HEK293 (cell line): ENCODE data around the gene DHRS4L2.

Experiments
- CTCF ChIA-PET: fragments of 350-600 bp; formaldehyde crosslinking; extraction: SDS; loops from one replicate; lab custom pipeline; 2021; ENCODE audit warnings: antibody characterized with exemption; lab: Yijun Ruan, JAX
- POLR2A ChIA-PET: fragments of 300-600 bp; formaldehyde crosslinking; extraction: SDS; loops from one replicate; lab custom pipeline; 2020; ENCODE audit warnings: antibody characterized with exemption, inconsistent platforms; lab: Yijun Ruan, JAX
- H3K27ac ChIP-seq: fragments of 200-500 bp; sonication (Bioruptor generic); 2 replicates; pipeline ENCODE4 v1.5.1; 2014; ENCODE audit warnings: low read depth, low read length, control low read depth, inconsistent platforms; ENCODE audit errors: extremely low read depth
- H3K36me3 ChIP-seq, 2 experiments: fragments of 200-500 bp in 1 of 2; sonication (Bioruptor generic) in 1 of 2; 1 replicate in 1 of 2; 2 replicates in 1 of 2; pipeline ENCODE4 v1.5.1; 2014 to 2017; ENCODE audit warnings: inconsistent platforms in 2 of 2, low read length in 2 of 2; ENCODE audit not compliant: control insufficient read depth in 2 of 2, insufficient read depth in 1 of 2
- H3K4me1 ChIP-seq: fragments of 200-500 bp; sonication (Bioruptor generic); 2 replicates; pipeline ENCODE4 v1.5.1; 2014; ENCODE audit warnings: mild to moderate bottlenecking, low read length, inconsistent platforms; ENCODE audit not compliant: control insufficient read depth, insufficient read depth
- H3K4me3 ChIP-seq: 2 replicates; pipeline ENCODE4 v1.5.1; 2011; ENCODE audit warnings: low read depth, mild to moderate bottlenecking, control low read depth, low read length, moderate library complexity
- H3K9me3 ChIP-seq: fragments of 200-500 bp; sonication (Bioruptor generic); 2 replicates; pipeline ENCODE4 v1.5.1; 2014; ENCODE audit warnings: low read depth, low read length, inconsistent platforms; ENCODE audit not compliant: control insufficient read depth, insufficient read depth
- KLF1 ChIP-seq: fragments of 450-650 bp; formaldehyde crosslinking; IDR thresholded peaks from 2 replicates; pipeline ENCODE4 v1.5.1; 2016; ENCODE audit warnings: missing biosample characterization, missing genetic modification characterization
- SCRT2 ChIP-seq: fragments of 450-650 bp; formaldehyde crosslinking; IDR thresholded peaks from 2 replicates; pipeline ENCODE4 v1.5.1; 2016; ENCODE audit warnings: missing biosample characterization, missing genetic modification characterization
- TRIM28 ChIP-seq: IDR thresholded peaks from 2 replicates; pipeline ENCODE4 v1.6.1; 2011; ENCODE audit warnings: low read length, control low read depth, borderline replicate concordance
- ZBTB20 ChIP-seq: fragments of 450-650 bp; formaldehyde crosslinking; IDR thresholded peaks from 2 replicates; pipeline ENCODE4 v1.5.1; 2016; ENCODE audit warnings: missing biosample characterization, missing genetic modification characterization
- ZBTB21 ChIP-seq: fragments of 450-650 bp; formaldehyde crosslinking; IDR thresholded peaks from 2 replicates; pipeline ENCODE4 v1.5.1; 2017; ENCODE audit warnings: missing biosample characterization, missing genetic modification characterization
- ZNF121 ChIP-seq: fragments of 450-650 bp; formaldehyde crosslinking; IDR thresholded peaks from 2 replicates; pipeline ENCODE4 v1.5.1; 2016; ENCODE audit warnings: missing biosample characterization, missing genetic modification characterization
- ZNF146 ChIP-seq: fragments of 450-650 bp; formaldehyde crosslinking; IDR thresholded peaks from 2 replicates; pipeline ENCODE4 v1.5.1; 2016; ENCODE audit warnings: missing biosample characterization, missing genetic modification characterization
- ZNF157 ChIP-seq: fragments of 450-650 bp; formaldehyde crosslinking; IDR thresholded peaks from 2 replicates; pipeline ENCODE4 v1.5.1; 2016; ENCODE audit warnings: missing biosample characterization, missing genetic modification characterization
- ZNF211 ChIP-seq: fragments of 450-650 bp; formaldehyde crosslinking; IDR thresholded peaks from 2 replicates; pipeline ENCODE4 v1.5.1; 2016; ENCODE audit warnings: low read depth, missing biosample characterization, missing genetic modification characterization
- ZNF214 ChIP-seq: fragments of 450-650 bp; formaldehyde crosslinking; IDR thresholded peaks from 2 replicates; pipeline ENCODE4 v1.5.1; 2017; ENCODE audit warnings: missing biosample characterization, mild to moderate bottlenecking, missing genetic modification characterization, borderline replicate concordance
- ZNF24 ChIP-seq: fragments of 450-650 bp; formaldehyde crosslinking; IDR thresholded peaks from 2 replicates; pipeline ENCODE4 v1.5.1; 2016; ENCODE audit warnings: missing biosample characterization, missing genetic modification characterization
- ZNF292 ChIP-seq: fragments of 450-650 bp; formaldehyde crosslinking; IDR thresholded peaks from 2 replicates; pipeline ENCODE4 v1.5.1; 2016; ENCODE audit warnings: low read depth, missing biosample characterization, missing genetic modification characterization, borderline replicate concordance
- ZNF311 ChIP-seq: fragments of 450-650 bp; formaldehyde crosslinking; IDR thresholded peaks from 2 replicates; pipeline ENCODE4 v1.5.1; 2017; ENCODE audit warnings: missing biosample characterization, missing genetic modification characterization, borderline replicate concordance
- ZNF335 ChIP-seq: fragments of 450-650 bp; formaldehyde crosslinking; conservative IDR thresholded peaks from 2 replicates; pipeline ENCODE4 v1.5.1; 2016; ENCODE audit warnings: missing biosample characterization, missing genetic modification characterization
- ZNF433 ChIP-seq: fragments of 450-650 bp; formaldehyde crosslinking; IDR thresholded peaks from 2 replicates; pipeline ENCODE4 v1.5.1; 2016; ENCODE audit warnings: missing biosample characterization, missing genetic modification characterization, low read depth
- ZNF610 ChIP-seq: fragments of 450-650 bp; formaldehyde crosslinking; IDR thresholded peaks from 2 replicates; pipeline ENCODE4 v1.5.1; 2016; ENCODE audit warnings: missing biosample characterization, missing genetic modification characterization, borderline replicate concordance
- ZNF624 ChIP-seq: fragments of 450-650 bp; formaldehyde crosslinking; IDR thresholded peaks from 2 replicates; pipeline ENCODE4 v1.5.1; 2017; ENCODE audit warnings: missing biosample characterization, missing genetic modification characterization
- ZNF654 ChIP-seq: fragments of 450-650 bp; formaldehyde crosslinking; IDR thresholded peaks from 2 replicates; pipeline ENCODE4 v1.5.1; 2016; ENCODE audit warnings: low read depth, missing biosample characterization, missing genetic modification characterization
- ZNF660 ChIP-seq: fragments of 450-650 bp; IDR thresholded peaks from 2 replicates; pipeline ENCODE4 v1.5.1; 2018; ENCODE audit warnings: missing biosample characterization, mild to moderate bottlenecking, missing genetic modification characterization
- ZSCAN30 ChIP-seq: fragments of 450-650 bp; IDR thresholded peaks from 2 replicates; pipeline ENCODE4 v1.5.1; 2018; ENCODE audit warnings: missing biosample characterization, mild to moderate bottlenecking, missing genetic modification characterization, moderate library complexity
- TF ChIP-seq, protein P1 (sequence below): fragments of 450-650 bp; formaldehyde crosslinking; IDR thresholded peaks from 2 replicates; pipeline ENCODE4 v1.5.1; 2016; ENCODE audit warnings: missing biosample characterization, missing genetic modification characterization
- TF ChIP-seq, protein P2 (sequence below): fragments of 450-650 bp; formaldehyde crosslinking; IDR thresholded peaks from 2 replicates; pipeline ENCODE4 v1.5.1; 2016; ENCODE audit warnings: missing biosample characterization, missing genetic modification characterization
- TF ChIP-seq, protein P3 (sequence below): fragments of 450-650 bp; formaldehyde crosslinking; IDR thresholded peaks from 2 replicates; pipeline ENCODE4 v1.5.1; 2016; ENCODE audit warnings: missing biosample characterization, missing genetic modification characterization
- TF ChIP-seq, protein P4 (sequence below): fragments of 450-650 bp; formaldehyde crosslinking; IDR thresholded peaks from 2 replicates; pipeline ENCODE4 v1.5.1; 2016; ENCODE audit warnings: missing biosample characterization, missing genetic modification characterization
- TF ChIP-seq, protein P5 (sequence below): fragments of 450-650 bp; formaldehyde crosslinking; IDR thresholded peaks from 2 replicates; pipeline ENCODE4 v1.5.1; 2017; ENCODE audit warnings: missing biosample characterization, missing genetic modification characterization

DHRS4L2 gene

DNA sequence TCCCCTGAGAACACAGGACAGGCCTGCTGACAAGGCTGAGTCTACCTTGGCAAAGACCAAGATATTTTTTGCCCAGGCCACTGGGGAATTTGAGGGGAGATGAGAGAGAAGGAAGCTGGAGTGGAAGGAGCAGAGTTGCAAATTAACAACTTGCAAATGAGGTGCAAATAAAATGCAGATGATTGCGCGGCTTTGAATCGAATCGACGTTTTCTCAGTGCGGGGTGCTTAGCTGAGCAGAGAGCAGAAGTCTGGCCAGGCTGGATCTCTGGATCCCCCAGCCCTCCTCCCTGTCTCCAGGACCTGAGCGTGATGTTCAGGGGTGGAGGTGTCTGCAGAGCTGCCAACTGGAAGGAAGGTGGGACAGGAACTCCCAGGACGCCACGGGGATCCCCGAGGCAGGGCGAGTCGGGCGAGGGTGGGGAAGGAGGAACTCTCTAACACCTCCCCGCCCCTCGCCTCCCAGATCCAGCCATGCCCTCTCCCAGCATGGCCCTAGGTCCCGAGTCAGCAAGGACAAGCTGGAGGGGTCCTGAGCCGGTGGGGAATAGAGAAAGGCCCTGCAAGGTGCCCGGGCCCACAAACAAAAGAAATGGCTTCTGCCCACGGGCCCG, 62.6 kb downstream of the DHRS4L2 start:
- Histone ChIP-seq H3K36me3 (no peaks in the 10 kb centered on the region), H3K27ac (no peak overlapping the region; the same call in 1 of the 2 replicates), H3K4me3 (peak overlapping the region; percentile 52), H3K9me3 (no peaks in the 10 kb centered on the region), H3K4me1 (no peaks in the 10 kb centered on the region)
- CTCF ChIA-PET, result interaction anchor here (3.2 kb wide), 1 partner anchor 57 kb away, joined by 12 read pairs; no protein-coding TSS in a partner anchor
- TF ChIP-seq ZNF335 (tag by site-specific recombination) (peak; percentile 93), ZNF211 (0 out of 2 replicates have a peak, but pooled peaks have one; percentile 7), ZNF292 (no peak)
- TF ChIP-seq, protein P1, sequence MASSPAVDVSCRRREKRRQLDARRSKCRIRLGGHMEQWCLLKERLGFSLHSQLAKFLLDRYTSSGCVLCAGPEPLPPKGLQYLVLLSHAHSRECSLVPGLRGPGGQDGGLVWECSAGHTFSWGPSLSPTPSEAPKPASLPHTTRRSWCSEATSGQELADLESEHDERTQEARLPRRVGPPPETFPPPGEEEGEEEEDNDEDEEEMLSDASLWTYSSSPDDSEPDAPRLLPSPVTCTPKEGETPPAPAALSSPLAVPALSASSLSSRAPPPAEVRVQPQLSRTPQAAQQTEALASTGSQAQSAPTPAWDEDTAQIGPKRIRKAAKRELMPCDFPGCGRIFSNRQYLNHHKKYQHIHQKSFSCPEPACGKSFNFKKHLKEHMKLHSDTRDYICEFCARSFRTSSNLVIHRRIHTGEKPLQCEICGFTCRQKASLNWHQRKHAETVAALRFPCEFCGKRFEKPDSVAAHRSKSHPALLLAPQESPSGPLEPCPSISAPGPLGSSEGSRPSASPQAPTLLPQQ, result 0 out of 2 replicates have a peak, but pooled peaks have one; percentile 24
- POLR2A ChIA-PET, result interaction anchor here (0.5 to 1.7 kb wide), 3 partner anchors 43 to 191 kb away, joined by 3 to 12 read pairs (median 4); partner anchors contain the start of genes PCK2 and TINF2

DNA sequence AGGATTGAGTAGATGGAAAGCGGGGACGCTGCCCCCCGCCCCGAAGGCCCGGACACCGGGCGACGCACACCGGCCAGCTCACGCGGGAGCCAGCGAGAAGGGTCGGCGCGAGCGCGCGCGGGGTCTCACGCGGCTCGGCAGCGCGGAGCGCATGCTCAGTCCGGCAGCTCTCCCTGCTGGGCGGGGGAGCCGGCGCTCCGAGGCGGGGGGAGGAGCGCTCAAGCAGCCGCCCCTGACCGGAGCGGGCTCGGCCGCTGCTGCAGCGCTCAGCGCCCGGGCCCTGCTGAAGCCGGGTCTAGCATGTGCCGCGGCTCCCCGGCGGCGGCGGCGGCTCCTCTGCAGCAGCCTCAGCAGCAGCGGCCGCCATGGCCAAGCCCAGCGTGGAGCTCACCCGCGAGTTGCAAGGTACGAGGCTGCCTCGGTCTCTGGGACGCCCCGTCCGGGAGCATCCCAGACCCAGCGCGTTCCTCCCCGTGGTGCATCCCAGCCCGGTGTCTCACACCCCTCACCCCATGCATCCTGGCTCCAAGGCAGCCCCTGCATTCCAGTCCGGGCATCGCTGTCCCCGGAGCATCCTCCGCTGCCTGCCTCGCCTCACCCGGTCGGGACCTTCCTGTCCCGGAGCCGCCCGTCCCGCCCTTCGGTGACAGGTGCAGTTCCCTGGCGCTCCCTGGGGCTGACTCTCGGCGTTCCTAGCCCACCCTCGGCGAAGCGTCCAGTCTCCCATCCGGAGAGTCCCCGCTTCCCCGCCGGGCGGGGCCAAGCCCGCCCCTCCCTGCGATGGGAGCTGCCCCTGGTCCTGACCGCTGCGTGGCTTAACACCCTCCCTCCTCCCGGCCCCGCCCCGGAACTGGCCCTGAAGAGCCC, 63.3 kb downstream of the DHRS4L2 start, which contains the start of gene CARMIL3:
Gene CARMIL3, plus strand, starts transcription at position 221 of the 867 bp plus-strand sequence. Its CDS starts 145 bp downstream, at position 366.
- H3K9me3 ChIP-seq, result no peaks in the 10 kb centered on the region
- H3K4me3 ChIP-seq, result peak within 1 kb of the TSS; percentile 52
- ChIA-PET CTCF (interaction anchor here (0.6 to 3.2 kb wide), 6 partner anchors 17 to 162 kb away, joined by 3 to 12 read pairs (median 4); partner anchors contain the start of gene CHMP4A), POLR2A (interaction anchor here (0.5 to 1.7 kb wide), 6 partner anchors 31 to 219 kb away, joined by 3 to 12 read pairs (median 4); partner anchors contain the start of genes PCK2, RABGGTA and TINF2)
- H3K4me1 ChIP-seq, result no peaks in the 10 kb centered on the region
- H3K36me3 ChIP-seq, result no peaks in the 10 kb centered on the region
- no peak within 1 kb of the TSS; the same call in 1 of the 2 replicates for H3K27ac ChIP-seq
- no peak for TF ChIP-seq ZNF24 (tag by site-specific recombination)
- TF ChIP-seq TRIM28, result no peak; the same call in 1 of the 2 replicates
- TF ChIP-seq, protein P2, sequence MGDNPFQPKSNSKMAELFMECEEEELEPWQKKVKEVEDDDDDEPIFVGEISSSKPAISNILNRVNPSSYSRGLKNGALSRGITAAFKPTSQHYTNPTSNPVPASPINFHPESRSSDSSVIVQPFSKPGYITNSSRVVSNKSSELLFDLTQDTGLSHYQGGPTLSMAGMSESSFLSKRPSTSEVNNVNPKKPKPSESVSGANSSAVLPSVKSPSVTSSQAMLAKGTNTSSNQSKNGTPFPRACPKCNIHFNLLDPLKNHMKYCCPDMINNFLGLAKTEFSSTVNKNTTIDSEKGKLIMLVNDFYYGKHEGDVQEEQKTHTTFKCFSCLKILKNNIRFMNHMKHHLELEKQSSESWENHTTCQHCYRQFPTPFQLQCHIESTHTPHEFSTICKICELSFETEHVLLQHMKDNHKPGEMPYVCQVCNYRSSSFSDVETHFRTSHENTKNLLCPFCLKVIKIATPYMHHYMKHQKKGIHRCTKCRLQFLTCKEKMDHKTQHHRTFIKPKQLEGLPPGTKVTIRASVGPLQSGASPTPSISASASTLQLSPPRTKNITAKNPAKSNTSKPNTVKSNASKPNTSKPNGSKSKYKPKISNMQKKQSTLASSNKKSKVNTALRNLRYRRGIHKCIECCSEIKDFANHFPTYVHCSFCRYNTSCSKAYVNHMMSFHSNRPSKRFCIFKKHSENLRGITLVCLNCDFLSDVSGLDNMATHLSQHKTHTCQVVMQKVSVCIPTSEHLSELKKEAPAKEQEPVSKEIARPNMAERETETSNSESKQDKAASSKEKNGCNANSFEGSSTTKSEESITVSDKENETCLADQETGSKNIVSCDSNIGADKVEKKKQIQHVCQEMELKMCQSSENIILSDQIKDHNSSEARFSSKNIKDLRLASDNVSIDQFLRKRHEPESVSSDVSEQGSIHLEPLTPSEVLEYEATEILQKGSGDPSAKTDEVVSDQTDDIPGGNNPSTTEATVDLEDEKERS (tag by site-specific recombination), result no peak
- no peak for TF ChIP-seq ZNF214 (tag by site-specific recombination)
- TF ChIP-seq, protein P3, sequence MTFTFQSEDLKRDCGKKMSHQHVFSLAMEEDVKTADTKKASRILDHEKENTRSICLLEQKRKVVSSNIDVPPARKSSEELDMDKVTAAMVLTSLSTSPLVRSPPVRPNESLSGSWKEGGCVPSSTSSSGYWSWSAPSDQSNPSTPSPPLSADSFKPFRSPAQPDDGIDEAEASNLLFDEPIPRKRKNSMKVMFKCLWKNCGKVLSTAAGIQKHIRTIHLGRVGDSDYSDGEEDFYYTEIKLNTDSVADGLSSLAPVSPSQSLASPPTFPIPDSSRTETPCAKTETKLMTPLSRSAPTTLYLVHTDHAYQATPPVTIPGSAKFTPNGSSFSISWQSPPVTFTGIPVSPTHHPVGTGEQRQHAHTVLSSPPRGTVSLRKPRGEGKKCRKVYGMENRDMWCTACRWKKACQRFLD, result no peak
- no peak for TF ChIP-seq ZNF654 (tag by site-specific recombination)
- no peak for TF ChIP-seq ZNF610 (tag by site-specific recombination)
- no peak for TF ChIP-seq ZNF157 (tag by site-specific recombination)
- TF ChIP-seq ZBTB21, result no peak
- TF ChIP-seq, protein P4, sequence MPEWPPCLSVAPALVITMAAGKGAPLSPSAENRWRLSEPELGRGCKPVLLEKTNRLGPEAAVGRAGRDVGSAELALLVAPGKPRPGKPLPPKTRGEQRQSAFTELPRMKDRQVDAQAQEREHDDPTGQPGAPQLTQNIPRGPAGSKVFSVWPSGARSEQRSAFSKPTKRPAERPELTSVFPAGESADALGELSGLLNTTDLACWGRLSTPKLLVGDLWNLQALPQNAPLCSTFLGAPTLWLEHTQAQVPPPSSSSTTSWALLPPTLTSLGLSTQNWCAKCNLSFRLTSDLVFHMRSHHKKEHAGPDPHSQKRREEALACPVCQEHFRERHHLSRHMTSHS (tag by site-specific recombination), result no peak
- TF ChIP-seq ZNF121 (tag by site-specific recombination), result no peak
- no peak for TF ChIP-seq ZNF311
- peak; percentile 73 for TF ChIP-seq ZBTB20
- TF ChIP-seq SCRT2, result no peak
- TF ChIP-seq, protein P5, sequence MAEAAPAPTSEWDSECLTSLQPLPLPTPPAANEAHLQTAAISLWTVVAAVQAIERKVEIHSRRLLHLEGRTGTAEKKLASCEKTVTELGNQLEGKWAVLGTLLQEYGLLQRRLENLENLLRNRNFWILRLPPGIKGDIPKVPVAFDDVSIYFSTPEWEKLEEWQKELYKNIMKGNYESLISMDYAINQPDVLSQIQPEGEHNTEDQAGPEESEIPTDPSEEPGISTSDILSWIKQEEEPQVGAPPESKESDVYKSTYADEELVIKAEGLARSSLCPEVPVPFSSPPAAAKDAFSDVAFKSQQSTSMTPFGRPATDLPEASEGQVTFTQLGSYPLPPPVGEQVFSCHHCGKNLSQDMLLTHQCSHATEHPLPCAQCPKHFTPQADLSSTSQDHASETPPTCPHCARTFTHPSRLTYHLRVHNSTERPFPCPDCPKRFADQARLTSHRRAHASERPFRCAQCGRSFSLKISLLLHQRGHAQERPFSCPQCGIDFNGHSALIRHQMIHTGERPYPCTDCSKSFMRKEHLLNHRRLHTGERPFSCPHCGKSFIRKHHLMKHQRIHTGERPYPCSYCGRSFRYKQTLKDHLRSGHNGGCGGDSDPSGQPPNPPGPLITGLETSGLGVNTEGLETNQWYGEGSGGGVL (tag by site-specific recombination), result peak; percentile 18; the same call in 1 of the 2 replicates
- no peak for TF ChIP-seq ZNF624 (tag by site-specific recombination)
- no peak for TF ChIP-seq ZSCAN30
- no peak for TF ChIP-seq ZNF433 (tag by site-specific recombination)
- TF ChIP-seq ZNF146 (tag by site-specific recombination), result no peak
- TF ChIP-seq KLF1 (tag by site-specific recombination), result peak; percentile 88
- no peak for TF ChIP-seq ZNF660 (tag by site-specific recombination)
